Measurements from ENCODE around the gene UBC.

The UBC gene

GRCh38 chr12:124876171-124876570 lies 38.3 kb downstream of the UBC start:
- H3K27me3 ChIP-seq (ENCODE audit: insufficient read depth, low read length), result no peaks in the 10 kb centered on the region
- H3K9me3 ChIP-seq (ENCODE audit: insufficient read depth, low read depth, low read length), result no peaks in the 10 kb centered on the region
- H3K4me2 ChIP-seq (ENCODE audit: low read length), result no peak overlapping the region
- H2BK12ac ChIP-seq (ENCODE audit: low read length), result no peak overlapping the region
- H3K79me2 ChIP-seq (ENCODE audit: control insufficient read depth, insufficient read depth, low read length, poor library complexity), result no peaks in the 10 kb centered on the region
- H4K12ac ChIP-seq (ENCODE audit: low read depth, low read length), result no peak overlapping the region
- H4K91ac ChIP-seq (ENCODE audit: low read depth, low read length), result no peak overlapping the region
- no peak overlapping the region for H2AK5ac ChIP-seq (ENCODE audit: low read length)
- H3K14ac ChIP-seq (ENCODE audit: low read length), result no peak overlapping the region
- peaks cover 0 to 2% of the 10 kb centered on the region in 2 experiments for H3K4me1 ChIP-seq (ENCODE audit: control insufficient read depth in 1 of 2, insufficient read depth in 2 of 2, low read length in 2 of 2)
- no CpG with 5 or more reads among the region's 2 CpGs for WGBS (ENCODE audit: extremely low coverage, insufficient coverage, insufficient read length)
- peaks cover 2% of the 10 kb centered on the region for H3K79me1 ChIP-seq (ENCODE audit: low read length)
- no peak overlapping the region for H2AFZ ChIP-seq (ENCODE audit: insufficient read depth, low read length, poor library complexity)
- H3K27ac ChIP-seq (ENCODE audit: low read depth, low read length), result no peak overlapping the region
- H3K23ac ChIP-seq (ENCODE audit: low read length), result no peak overlapping the region
- H3K4ac ChIP-seq (ENCODE audit: low read depth, low read length), result no peak overlapping the region
- H2BK5ac ChIP-seq (ENCODE audit: low read depth, low read length, poor library complexity), result no peak overlapping the region
- no peak overlapping the region for H3K9ac ChIP-seq (ENCODE audit: low read length)
- DNase-seq, result no peak
- H3K18ac ChIP-seq (ENCODE audit: low read length), result no peak overlapping the region
- peak overlapping the region; percentile 37 for H3K4me3 ChIP-seq (ENCODE audit: low read depth, low read length)
- no peak overlapping the region for H4K8ac ChIP-seq (ENCODE audit: low read depth, low read length)
- no peaks in the 10 kb centered on the region for H3K36me3 ChIP-seq (ENCODE audit: control insufficient read depth in 1 of 2, insufficient read depth in 2 of 2, low read length in 2 of 2)
- H2BK120ac ChIP-seq (ENCODE audit: insufficient read depth, low read length, poor library complexity), result no peak overlapping the region

- Histone ChIP-seq H3K14ac (ENCODE audit: low read length) (no peak overlapping the region), H3K18ac (ENCODE audit: low read length) (no peak overlapping the region), H4K12ac (ENCODE audit: low read depth, low read length) (no peak overlapping the region), H2BK12ac (ENCODE audit: low read length) (no peak overlapping the region), H3K79me1 (ENCODE audit: low read length) (no peaks in the 10 kb centered on the region), H3K4me2 (ENCODE audit: low read length) (no peak overlapping the region), H3K9me3 (ENCODE audit: insufficient read depth, low read depth, low read length) (no peaks in the 10 kb centered on the region), H3K27me3 (ENCODE audit: insufficient read depth, low read length) (no peaks in the 10 kb centered on the region), H3K79me2 (ENCODE audit: control insufficient read depth, insufficient read depth, low read length, poor library complexity) (no peaks in the 10 kb centered on the region), H3K9ac (ENCODE audit: low read length) (no peak overlapping the region), H2AK5ac (ENCODE audit: low read length) (no peak overlapping the region), H3K4ac (ENCODE audit: low read depth, low read length) (no peak overlapping the region), H2AFZ (ENCODE audit: insufficient read depth, low read length, poor library complexity) (no peak overlapping the region), H3K4me3 (ENCODE audit: low read depth, low read length) (no peak overlapping the region), H3K23ac (ENCODE audit: low read length) (no peak overlapping the region), H2BK120ac (ENCODE audit: insufficient read depth, low read length, poor library complexity) (no peak overlapping the region), H4K8ac (ENCODE audit: low read depth, low read length) (no peak overlapping the region), H3K4me1 (ENCODE audit: control insufficient read depth in 1 of 2, insufficient read depth in 2 of 2, low read length in 2 of 2) (no peaks in the 10 kb centered on the region), H2BK5ac (ENCODE audit: low read depth, low read length, poor library complexity) (no peak overlapping the region), H3K27ac (ENCODE audit: low read depth, low read length) (no peak overlapping the region), H4K91ac (ENCODE audit: low read depth, low read length) (peak overlapping the region; percentile 15), H3K36me3 (ENCODE audit: control insufficient read depth in 1 of 2, insufficient read depth in 2 of 2, low read length in 2 of 2) (no peaks in the 10 kb centered on the region)
- no peak for DNase-seq
- no CpG with 5 or more reads among the region's 2 CpGs for WGBS (ENCODE audit: extremely low coverage, insufficient coverage, insufficient read length)
These were observed 38.7 kb downstream of the UBC start for GRCh38 chr12:124875803-124876132.

- Histone ChIP-seq H4K8ac (ENCODE audit: low read depth, low read length) (no peak overlapping the region), H3K18ac (ENCODE audit: low read length) (no peak overlapping the region), H2BK12ac (ENCODE audit: low read length) (no peak overlapping the region), H3K79me2 (ENCODE audit: control insufficient read depth, insufficient read depth, low read length, poor library complexity) (no peaks in the 10 kb centered on the region), H3K4ac (ENCODE audit: low read depth, low read length) (no peak overlapping the region), H2AFZ (ENCODE audit: insufficient read depth, low read length, poor library complexity) (no peak overlapping the region), H3K27ac (ENCODE audit: low read depth, low read length) (no peak overlapping the region), H2AK5ac (ENCODE audit: low read length) (no peak overlapping the region), H3K4me1 (ENCODE audit: control insufficient read depth in 1 of 2, insufficient read depth in 2 of 2, low read length in 2 of 2) (no peaks in the 10 kb centered on the region), H4K91ac (ENCODE audit: low read depth, low read length) (peak overlapping the region; percentile 15), H3K27me3 (ENCODE audit: insufficient read depth, low read length) (no peaks in the 10 kb centered on the region), H3K9ac (ENCODE audit: low read length) (no peak overlapping the region), H3K79me1 (ENCODE audit: low read length) (no peaks in the 10 kb centered on the region), H4K12ac (ENCODE audit: low read depth, low read length) (no peak overlapping the region), H2BK5ac (ENCODE audit: low read depth, low read length, poor library complexity) (no peak overlapping the region), H3K4me3 (ENCODE audit: low read depth, low read length) (no peak overlapping the region), H3K4me2 (ENCODE audit: low read length) (no peak overlapping the region), H2BK120ac (ENCODE audit: insufficient read depth, low read length, poor library complexity) (no peak overlapping the region), H3K36me3 (ENCODE audit: control insufficient read depth in 1 of 2, insufficient read depth in 2 of 2, low read length in 2 of 2) (no peaks in the 10 kb centered on the region), H3K9me3 (ENCODE audit: insufficient read depth, low read depth, low read length) (no peaks in the 10 kb centered on the region), H3K14ac (ENCODE audit: low read length) (no peak overlapping the region), H3K23ac (ENCODE audit: low read length) (no peak overlapping the region)
- no CpG with 5 or more reads among the region's 14 CpGs for WGBS (ENCODE audit: extremely low coverage, insufficient coverage, insufficient read length)
- DNase-seq, result no peak
These were observed 39.3 kb downstream of the UBC start for GRCh38 chr12:124874988-124875802.

- Histone ChIP-seq H3K79me1 (ENCODE audit: low read length) (no peaks in the 10 kb centered on the region), H4K12ac (ENCODE audit: low read depth, low read length) (no peak overlapping the region), H3K27me3 (ENCODE audit: insufficient read depth, low read length) (no peaks in the 10 kb centered on the region), H3K4me2 (ENCODE audit: low read length) (no peak overlapping the region), H2BK120ac (ENCODE audit: insufficient read depth, low read length, poor library complexity) (no peak overlapping the region), H3K79me2 (ENCODE audit: control insufficient read depth, insufficient read depth, low read length, poor library complexity) (no peaks in the 10 kb centered on the region), H3K4me1 (ENCODE audit: control insufficient read depth in 1 of 2, insufficient read depth in 2 of 2, low read length in 2 of 2) (no peaks in the 10 kb centered on the region), H3K18ac (ENCODE audit: low read length) (no peak overlapping the region), H2AK5ac (ENCODE audit: low read length) (no peak overlapping the region), H3K36me3 (ENCODE audit: control insufficient read depth in 1 of 2, insufficient read depth in 2 of 2, low read length in 2 of 2) (no peaks in the 10 kb centered on the region), H3K9me3 (ENCODE audit: insufficient read depth, low read depth, low read length) (no peaks in the 10 kb centered on the region), H3K23ac (ENCODE audit: low read length) (no peak overlapping the region), H2AFZ (ENCODE audit: insufficient read depth, low read length, poor library complexity) (no peak overlapping the region), H4K91ac (ENCODE audit: low read depth, low read length) (no peak overlapping the region), H3K4ac (ENCODE audit: low read depth, low read length) (no peak overlapping the region), H3K14ac (ENCODE audit: low read length) (no peak overlapping the region), H3K4me3 (ENCODE audit: low read depth, low read length) (no peak overlapping the region), H2BK5ac (ENCODE audit: low read depth, low read length, poor library complexity) (no peak overlapping the region), H3K9ac (ENCODE audit: low read length) (no peak overlapping the region), H4K8ac (ENCODE audit: low read depth, low read length) (no peak overlapping the region), H2BK12ac (ENCODE audit: low read length) (no peak overlapping the region), H3K27ac (ENCODE audit: low read depth, low read length) (no peak overlapping the region)
- WGBS (ENCODE audit: extremely low coverage, insufficient coverage, insufficient read length), result no CpG with 5 or more reads among the region's 4 CpGs
- no peak for DNase-seq
These were observed 40.3 kb downstream of the UBC start for GRCh38 chr12:124874188-124874587.

All from trophoblast cell (in vitro differentiated cells and primary cell).